GM12878 (cell line): Measurements from ENCODE around the gene LSM7. TPM values are rescaled to one million over a fixed set of nuclear protein-coding genes. Genes with fewer than 3 reads are reported as not detected.
A peak's percentile ranks its signal among the peaks of the same experiment; 100 is the strongest.

Experiments used
- ATAC-seq: fragments of 200-7000 bp; cut with Tn5 transposase; 3 replicates; pipeline ENCODE4 v1.9.1; 2020; ENCODE audit warnings: mild to moderate bottlenecking, moderate library complexity
- BruUV-seq: library from RNA; stranded (reverse); fragments of 400-500 nt; replicated peaks from 2 replicates; lab custom pipeline; 2021; lab: Mats Ljungman, UMichigan
- CTCF ChIA-PET: fragments of 300-600 bp; sonication (Branson Sonifier 250); formaldehyde crosslinking; extraction: SDS; loops from one replicate; lab custom pipeline; 2021; ENCODE audit warnings: inconsistent platforms; lab: Yijun Ruan, JAX
- POLR2A ChIA-PET: fragments of 350-600 bp; formaldehyde crosslinking; extraction: SDS; loops from one replicate; lab custom pipeline; 2021; ENCODE audit warnings: inconsistent platforms; lab: Charles Lee
- RAD21 ChIA-PET: fragments of 300-600 bp; sonication (Branson Sonifier 250); formaldehyde crosslinking; loops from one replicate; lab custom pipeline; 2023; ENCODE audit warnings: antibody characterized with exemption; ENCODE audit not compliant: unreplicated experiment; lab: Charles Lee
- SMC1A ChIA-PET: fragments of 300-600 bp; sonication (Branson Sonifier 250); formaldehyde crosslinking; loops from one replicate; lab custom pipeline; 2023; ENCODE audit not compliant: unreplicated experiment, uncharacterized antibody; lab: Charles Lee
- DNase-seq: peaks from one replicate; pipeline ENCODE4 v3.0.0-alpha.2; 2011; ENCODE audit warnings: low read depth, low spot score
- FAIRE-seq: peaks from 3 replicates; lab custom pipeline; 2011; peaks lifted over from hg19 to GRCh38; lab: Jason Lieb, UNC
- H2AFZ ChIP-seq: 2 replicates; pipeline ENCODE4 v1.6.0; 2011; ENCODE audit warnings: low read depth, low read length, control low read depth; ENCODE audit not compliant: control insufficient read depth
- H3K27ac ChIP-seq: 2 replicates; pipeline ENCODE4 v1.5.1; 2011; ENCODE audit warnings: control low read depth; ENCODE audit not compliant: control insufficient read depth, insufficient read depth
- H3K27me3 ChIP-seq, 2 experiments: replicated peaks in 1 of 2; 2 replicates each; pipeline versions ENCODE4 v1.6.0 to v1.6.1; 2011; ENCODE audit warnings: low read length in 1 of 2; ENCODE audit not compliant: control insufficient read depth in 2 of 2, insufficient read depth in 2 of 2
- H3K36me3 ChIP-seq, 2 experiments: 2 replicates each; pipeline ENCODE4 v1.5.1; 2011; ENCODE audit warnings: low read length in 1 of 2; ENCODE audit not compliant: control insufficient read depth in 2 of 2, insufficient read depth in 2 of 2
- H3K4me1 ChIP-seq: 2 replicates; pipeline ENCODE4 v1.6.1; 2011; ENCODE audit warnings: mild to moderate bottlenecking, low read length, moderate library complexity, mixed read lengths; ENCODE audit not compliant: control insufficient read depth, insufficient read depth
- H3K4me2 ChIP-seq: 2 replicates; pipeline ENCODE4 v1.6.0; 2011; ENCODE audit warnings: control low read depth; ENCODE audit not compliant: control insufficient read depth, insufficient read depth
- H3K4me3 ChIP-seq: fragments of 200-600 bp; sonication (generic); 2 replicates; pipeline ENCODE4 v1.5.1; 2016
- H3K79me2 ChIP-seq: 2 replicates; pipeline ENCODE4 v1.6.0; 2011; ENCODE audit warnings: low read length; ENCODE audit not compliant: control insufficient read depth, insufficient read depth
- H3K9ac ChIP-seq: 2 replicates; pipeline ENCODE4 v1.8.0; 2011; ENCODE audit warnings: low read length, control low read depth, mixed read lengths; ENCODE audit not compliant: control insufficient read depth, insufficient read depth
- H3K9me3 ChIP-seq: replicated peaks from 3 replicates; pipeline ENCODE4 v1.5.1; 2011; ENCODE audit warnings: mild to moderate bottlenecking, low read length; ENCODE audit not compliant: control insufficient read depth, insufficient read depth
- H4K20me1 ChIP-seq: 2 replicates; pipeline ENCODE4 v1.6.0; 2011; ENCODE audit not compliant: control insufficient read depth, insufficient read depth
- BHLHE40 ChIP-seq, 2 experiments: fragments of 450-650 bp in 1 of 2; IDR thresholded peaks; 2 replicates each; pipeline ENCODE4 v1.6.1; 2011 to 2017; ENCODE audit warnings: low read depth in 2 of 2, borderline replicate concordance in 1 of 2, improper control_type of control experiment in 1 of 2, low read length in 1 of 2, mild to moderate bottlenecking in 1 of 2
- IKZF2 ChIP-seq, 2 experiments: fragments of 450-650 bp; IDR thresholded peaks; 2 replicates each; pipeline ENCODE4 v1.6.1; 2017; ENCODE audit warnings: mild to moderate bottlenecking in 2 of 2, moderate library complexity in 2 of 2
- NFYB ChIP-seq: IDR thresholded peaks from 2 replicates; pipeline ENCODE4 v1.6.1; 2011; ENCODE audit warnings: low read depth, mild to moderate bottlenecking, low read length, improper control_type of control experiment, moderate library complexity; ENCODE audit not compliant: insufficient read depth
- NR2F1 ChIP-seq: fragments of 450-650 bp; conservative IDR thresholded peaks from 2 replicates; pipeline ENCODE4 v1.6.1; 2017; ENCODE audit warnings: mild to moderate bottlenecking
- POLR2A ChIP-seq: IDR thresholded peaks from 2 replicates; pipeline ENCODE4 v1.6.1; 2011; ENCODE audit warnings: low read depth, mild to moderate bottlenecking, low read length
- RELA ChIP-seq: fragments of 450-650 bp; IDR thresholded peaks from 2 replicates; pipeline ENCODE4 v1.8.0; 2014; ENCODE audit warnings: borderline replicate concordance; ENCODE audit not compliant: partially characterized antibody
- RUNX3 ChIP-seq: IDR thresholded peaks from 2 replicates; pipeline ENCODE4 v1.6.1; 2012; ENCODE audit warnings: low read length, inconsistent platforms
- SMARCA5 ChIP-seq: fragments of 450-650 bp; IDR thresholded peaks from 2 replicates; pipeline ENCODE4 v1.6.1; 2017; ENCODE audit warnings: mild to moderate bottlenecking
- SP1 ChIP-seq: IDR thresholded peaks from one replicate; pipeline ENCODE4 v1.6.1; 2011; ENCODE audit warnings: low read depth, low read length
- TAF1 ChIP-seq: IDR thresholded peaks from 2 replicates; pipeline ENCODE4 v1.6.1; 2011; ENCODE audit warnings: mild to moderate bottlenecking, low read depth, low read length, borderline replicate concordance
- WGBS: methylation state at CpG from one replicate; pipeline ENCODE4 v1.1.6; 2016; ENCODE audit warnings: low lambda C conversion rate; ENCODE audit not compliant: insufficient replicate concordance, insufficient coverage; ENCODE audit errors: missing lambda C conversion rate; 5-methylcytosine and 5-hydroxymethylcytosine counted together
- in situ Hi-C: fragments of 300-500 bp; cut with MboI; formaldehyde crosslinking; loops from 9 replicates; pipeline ENCODE4 v1.14.3; 2018; ENCODE audit warnings: mixed read lengths
- intact Hi-C: fragments of 100-400 bp; cut with micrococcal nuclease; formaldehyde crosslinking; loops from one replicate; pipeline ENCODE4 v1.14.2; 2022; ENCODE audit not compliant: unreplicated experiment
- polyA plus RNA-seq, 11 experiments: library from polyadenylated mRNA; depleted of rRNA in 4 of 11; unstranded in 6 of 11; stranded (reverse) in 5 of 11; fragments of >200 nt; fragmentation: Nextera tagmentation in 4 of 11; fragmentation: Illumina TruSeq in 1 of 11; extraction: Ambion mirVana in 4 of 11; extraction: Trizol in 1 of 11; gene quantifications; 1 replicate in 1 of 11; 2 replicates in 10 of 11; pipeline versions ENCODE4 v1.2.1 to v1.2.3, GENCODE V29; 2011 to 2016; ENCODE audit warnings: inconsistent platforms in 2 of 11, missing spikeins in 2 of 11, low read depth in 1 of 11
- total RNA-seq, 4 experiments: library from RNA; depleted of rRNA in 3 of 4; stranded (reverse); fragments of >200 nt in 3 of 4; fragmentation: Illumina TruSeq in 1 of 4; extraction: Trizol in 1 of 4; gene quantifications; 2 replicates each; pipeline versions ENCODE4 v1.2.1 to v1.2.3, GENCODE V29; 2013 to 2021
- TF ChIP-seq, protein P1 (sequence below): fragments of 450-650 bp; IDR thresholded peaks from 2 replicates; pipeline ENCODE4 v1.6.1; 2017; ENCODE audit warnings: mild to moderate bottlenecking, moderate library complexity
- TF ChIP-seq, protein P2 (sequence below): IDR thresholded peaks from 2 replicates; pipeline ENCODE4 v1.6.1; 2011; ENCODE audit warnings: low read depth, mild to moderate bottlenecking, low read length, moderate library complexity, borderline replicate concordance; ENCODE audit errors: extremely low read depth
- TF ChIP-seq, protein P3 (sequence below): fragments of 450-650 bp; IDR thresholded peaks from 2 replicates; pipeline ENCODE4 v1.6.1; 2017; ENCODE audit warnings: borderline replicate concordance
- TF ChIP-seq, protein P4 (sequence below), 3 experiments: IDR thresholded peaks in 2 of 3; conservative IDR thresholded peaks in 1 of 3; 2 replicates each; pipeline ENCODE4 v1.5.1; 2011; ENCODE audit warnings: low read depth in 3 of 3, low read length in 3 of 3, mild to moderate bottlenecking in 3 of 3, control low read depth in 2 of 3, moderate library complexity in 2 of 3, inconsistent platforms in 1 of 3, mixed read lengths in 1 of 3; ENCODE audit not compliant: control insufficient read depth in 2 of 3, insufficient read depth in 1 of 3; ENCODE audit errors: extremely low read depth in 1 of 3

Gene LSM7
- total and polyA plus RNA-seq, 10 of the 15 experiments (the other 5 are each of a cell fraction or from before 2014, with no cell fraction given) = 24.4 to 424 (median 217) TPM

DNA sequence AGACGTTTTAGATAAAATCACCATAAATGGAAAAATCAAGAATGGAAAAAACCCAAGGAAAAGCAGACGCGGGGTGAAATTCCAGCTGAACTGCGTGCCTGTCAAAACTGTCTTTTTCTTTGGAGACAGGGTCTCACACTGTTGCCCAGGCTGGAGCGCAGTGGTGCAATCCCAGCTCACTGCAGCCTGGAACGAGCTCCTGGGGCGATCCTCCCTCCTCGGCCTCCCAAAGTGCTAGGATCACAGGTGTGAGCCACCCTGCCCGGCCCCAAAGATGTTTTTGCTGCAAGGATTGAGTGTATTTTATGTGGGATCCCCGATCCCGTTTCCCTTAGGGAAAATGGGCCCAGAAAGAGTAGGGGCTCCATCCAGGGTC, 45.5 kb downstream of the LSM7 start (continued):
- TF ChIP-seq, protein P1, sequence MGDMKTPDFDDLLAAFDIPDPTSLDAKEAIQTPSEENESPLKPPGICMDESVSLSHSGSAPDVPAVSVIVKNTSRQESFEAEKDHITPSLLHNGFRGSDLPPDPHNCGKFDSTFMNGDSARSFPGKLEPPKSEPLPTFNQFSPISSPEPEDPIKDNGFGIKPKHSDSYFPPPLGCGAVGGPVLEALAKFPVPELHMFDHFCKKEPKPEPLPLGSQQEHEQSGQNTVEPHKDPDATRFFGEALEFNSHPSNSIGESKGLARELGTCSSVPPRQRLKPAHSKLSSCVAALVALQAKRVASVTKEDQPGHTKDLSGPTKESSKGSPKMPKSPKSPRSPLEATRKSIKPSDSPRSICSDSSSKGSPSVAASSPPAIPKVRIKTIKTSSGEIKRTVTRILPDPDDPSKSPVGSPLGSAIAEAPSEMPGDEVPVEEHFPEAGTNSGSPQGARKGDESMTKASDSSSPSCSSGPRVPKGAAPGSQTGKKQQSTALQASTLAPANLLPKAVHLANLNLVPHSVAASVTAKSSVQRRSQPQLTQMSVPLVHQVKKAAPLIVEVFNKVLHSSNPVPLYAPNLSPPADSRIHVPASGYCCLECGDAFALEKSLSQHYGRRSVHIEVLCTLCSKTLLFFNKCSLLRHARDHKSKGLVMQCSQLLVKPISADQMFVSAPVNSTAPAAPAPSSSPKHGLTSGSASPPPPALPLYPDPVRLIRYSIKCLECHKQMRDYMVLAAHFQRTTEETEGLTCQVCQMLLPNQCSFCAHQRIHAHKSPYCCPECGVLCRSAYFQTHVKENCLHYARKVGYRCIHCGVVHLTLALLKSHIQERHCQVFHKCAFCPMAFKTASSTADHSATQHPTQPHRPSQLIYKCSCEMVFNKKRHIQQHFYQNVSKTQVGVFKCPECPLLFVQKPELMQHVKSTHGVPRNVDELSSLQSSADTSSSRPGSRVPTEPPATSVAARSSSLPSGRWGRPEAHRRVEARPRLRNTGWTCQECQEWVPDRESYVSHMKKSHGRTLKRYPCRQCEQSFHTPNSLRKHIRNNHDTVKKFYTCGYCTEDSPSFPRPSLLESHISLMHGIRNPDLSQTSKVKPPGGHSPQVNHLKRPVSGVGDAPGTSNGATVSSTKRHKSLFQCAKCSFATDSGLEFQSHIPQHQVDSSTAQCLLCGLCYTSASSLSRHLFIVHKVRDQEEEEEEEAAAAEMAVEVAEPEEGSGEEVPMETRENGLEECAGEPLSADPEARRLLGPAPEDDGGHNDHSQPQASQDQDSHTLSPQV = no peak
- TF ChIP-seq, protein P2, sequence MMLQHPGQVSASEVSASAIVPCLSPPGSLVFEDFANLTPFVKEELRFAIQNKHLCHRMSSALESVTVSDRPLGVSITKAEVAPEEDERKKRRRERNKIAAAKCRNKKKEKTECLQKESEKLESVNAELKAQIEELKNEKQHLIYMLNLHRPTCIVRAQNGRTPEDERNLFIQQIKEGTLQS = no peak
- TF ChIP-seq, protein P3, sequence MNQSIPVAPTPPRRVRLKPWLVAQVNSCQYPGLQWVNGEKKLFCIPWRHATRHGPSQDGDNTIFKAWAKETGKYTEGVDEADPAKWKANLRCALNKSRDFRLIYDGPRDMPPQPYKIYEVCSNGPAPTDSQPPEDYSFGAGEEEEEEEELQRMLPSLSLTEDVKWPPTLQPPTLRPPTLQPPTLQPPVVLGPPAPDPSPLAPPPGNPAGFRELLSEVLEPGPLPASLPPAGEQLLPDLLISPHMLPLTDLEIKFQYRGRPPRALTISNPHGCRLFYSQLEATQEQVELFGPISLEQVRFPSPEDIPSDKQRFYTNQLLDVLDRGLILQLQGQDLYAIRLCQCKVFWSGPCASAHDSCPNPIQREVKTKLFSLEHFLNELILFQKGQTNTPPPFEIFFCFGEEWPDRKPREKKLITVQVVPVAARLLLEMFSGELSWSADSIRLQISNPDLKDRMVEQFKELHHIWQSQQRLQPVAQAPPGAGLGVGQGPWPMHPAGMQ = no peak
- TF ChIP-seq, all 136 proteins: peak for 0

DNA sequence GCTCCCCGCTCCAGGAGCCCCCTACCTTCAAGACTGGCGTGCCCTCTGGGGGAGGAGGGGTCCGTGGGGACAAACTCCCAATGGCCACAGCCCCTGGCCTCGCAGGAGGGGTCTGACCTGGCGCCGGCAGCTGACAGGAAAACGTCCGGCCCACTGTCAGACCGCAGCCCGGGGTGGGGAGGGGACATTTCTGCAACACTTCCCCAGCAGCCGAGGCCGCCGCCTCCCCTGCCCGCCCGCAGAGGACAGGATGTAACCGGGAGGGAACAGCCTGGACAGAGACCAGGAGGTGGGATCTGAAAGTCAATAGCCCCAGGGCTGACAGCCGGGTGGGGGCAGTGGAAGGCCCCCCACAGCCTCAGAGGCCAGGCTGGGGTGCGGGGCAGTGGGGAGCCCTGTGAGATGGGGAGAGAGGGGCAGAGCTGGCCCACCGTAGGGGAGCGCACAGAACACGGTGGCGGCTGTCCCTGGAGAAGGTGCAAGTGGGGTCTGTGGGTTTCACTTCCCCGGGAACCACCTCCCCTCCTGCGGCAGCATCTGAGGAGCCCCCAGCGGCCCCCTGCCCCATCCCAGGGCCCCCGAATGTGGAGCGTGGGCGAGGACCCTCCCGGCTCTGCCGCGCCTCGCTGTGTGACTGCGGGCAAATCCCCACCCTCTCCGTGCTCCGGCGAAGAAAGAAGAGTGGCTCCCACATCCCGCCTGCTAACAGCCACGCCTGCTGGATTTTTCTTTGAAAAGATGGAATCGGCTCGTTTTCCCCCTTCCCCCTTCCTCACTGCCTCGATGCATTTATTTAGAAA, 46.1 kb downstream of the LSM7 start, which contains the start of gene PEAK3:
Gene PEAK3, minus strand, starts transcription at position 114 of the 800 bp plus-strand sequence. CDS start 1,244 bp downstream, outside the sequence.
- H3K9me3 ChIP-seq = no peaks in the 10 kb centered on the region
- H3K4me3 ChIP-seq = no peak within 1 kb of the TSS
- ChIA-PET RAD21 (no interaction called here), SMC1A (no interaction called here), CTCF (no interaction called here), POLR2A (interaction anchor here (0.5 kb wide), 1 partner anchor 341 kb away, joined by 3 read pairs; no protein-coding TSS in a partner anchor)
- no peak within 1 kb of the TSS for H2AFZ ChIP-seq
- 6% methylated on average over 32 of the region's 41 CpGs for WGBS
- intact Hi-C loops (no loop called here), in situ Hi-C loops (no loop called here)
- FAIRE-seq (no peak), ATAC-seq (peak; percentile 80), DNase-seq (no peak)
- peaks cover 0 to 3% of the 10 kb centered on the region in 2 experiments; a peak in 2 of 4 replicates for H3K27me3 ChIP-seq
- peak within 1 kb of the TSS; percentile 68 for H3K4me2 ChIP-seq
- no TSS peak for BruUV-seq
- H3K27ac ChIP-seq = no peak within 1 kb of the TSS
- H3K9ac ChIP-seq = peak within 1 kb of the TSS; percentile 22; the same call in 1 of the 2 replicates
- no peaks in the 10 kb centered on the region for H4K20me1 ChIP-seq
- no peaks in the 10 kb centered on the region for H3K36me3 ChIP-seq
- no peaks in the 10 kb centered on the region for H3K79me2 ChIP-seq
- H3K4me1 ChIP-seq = peaks cover 11% of the 10 kb centered on the region
- TF ChIP-seq NFYB (no peak), RELA (no peak), POLR2A (0 out of 2 replicates have a peak, but pooled peaks have one; percentile 56), SMARCA5 (no peak), SP1 (no peak), NR2F1 (0 out of 2 replicates have a peak, but pooled peaks have one; percentile 47), RUNX3 (peak; percentile 79), IKZF2 (IDR thresholded peaks at IDR 0.05) (peak; percentile 61 to 73), TAF1 (no peak), BHLHE40 (IDR thresholded peaks at IDR 0.05; ENCODE audit: borderline replicate concordance in 1 of 2, low read depth in 2 of 2, low read length in 1 of 2) (peak in 1 of 2 experiments; percentile 76; a peak in 1 of 4 replicates)
- TF ChIP-seq, protein P4, sequence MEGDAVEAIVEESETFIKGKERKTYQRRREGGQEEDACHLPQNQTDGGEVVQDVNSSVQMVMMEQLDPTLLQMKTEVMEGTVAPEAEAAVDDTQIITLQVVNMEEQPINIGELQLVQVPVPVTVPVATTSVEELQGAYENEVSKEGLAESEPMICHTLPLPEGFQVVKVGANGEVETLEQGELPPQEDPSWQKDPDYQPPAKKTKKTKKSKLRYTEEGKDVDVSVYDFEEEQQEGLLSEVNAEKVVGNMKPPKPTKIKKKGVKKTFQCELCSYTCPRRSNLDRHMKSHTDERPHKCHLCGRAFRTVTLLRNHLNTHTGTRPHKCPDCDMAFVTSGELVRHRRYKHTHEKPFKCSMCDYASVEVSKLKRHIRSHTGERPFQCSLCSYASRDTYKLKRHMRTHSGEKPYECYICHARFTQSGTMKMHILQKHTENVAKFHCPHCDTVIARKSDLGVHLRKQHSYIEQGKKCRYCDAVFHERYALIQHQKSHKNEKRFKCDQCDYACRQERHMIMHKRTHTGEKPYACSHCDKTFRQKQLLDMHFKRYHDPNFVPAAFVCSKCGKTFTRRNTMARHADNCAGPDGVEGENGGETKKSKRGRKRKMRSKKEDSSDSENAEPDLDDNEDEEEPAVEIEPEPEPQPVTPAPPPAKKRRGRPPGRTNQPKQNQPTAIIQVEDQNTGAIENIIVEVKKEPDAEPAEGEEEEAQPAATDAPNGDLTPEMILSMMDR (IDR thresholded peaks at IDR 0.05 in 2 of 3, conservative IDR thresholded peaks at IDR 0.05 in 1 of 3; ENCODE audit: control insufficient read depth in 2 of 3, extremely low read depth in 1 of 3, insufficient read depth in 1 of 3, low read depth in 3 of 3, low read length in 3 of 3) = peak in 1 of 3 experiments; percentile 2; a peak in 1 of 6 replicates
